HCT116 (cell line): ENCODE measurements around the gene TTLL5. TPM values are rescaled to one million over a fixed set of nuclear protein-coding genes. Genes with fewer than 3 reads are reported as not detected.

Experiments used
- ATAC-seq: fragments of 200-7000 bp; cut with Tn5 transposase; 2 replicates; pipeline ENCODE4 v1.9.1; 2020; ENCODE audit warnings: mild to moderate bottlenecking, moderate library complexity
- BruUV-seq: library from RNA; stranded (reverse); fragments of 400-500 nt; replicated peaks from 2 replicates; lab custom pipeline; 2021; lab: Mats Ljungman, UMichigan
- CTCF ChIA-PET: fragments of 300-600 bp; sonication (Branson Sonifier 250); formaldehyde crosslinking; loops from one replicate; lab custom pipeline; 2021; ENCODE audit warnings: antibody characterized with exemption; lab: Charles Lee
- POLR2A ChIA-PET: fragments of 300-600, 350-600 bp; sonication (Branson Sonifier 250); formaldehyde crosslinking; loops from one replicate; lab custom pipeline; 2021; ENCODE audit warnings: antibody characterized with exemption; lab: Charles Lee
- RAD21 ChIA-PET, 2 experiments: fragments of 300-600 bp; sonication (Branson Sonifier 250); formaldehyde crosslinking; loops; one replicate each; lab custom pipeline; 2023; ENCODE audit warnings: low total read pairs in 2 of 2; ENCODE audit not compliant: uncharacterized antibody in 2 of 2, unreplicated experiment in 2 of 2, low non-redundant PET in 1 of 2; lab: Charles Lee
- DNase-seq: peaks from one replicate; pipeline ENCODE4 v3.0.0-alpha.2; 2010; ENCODE audit warnings: low read depth, low spot score
- H2AFZ ChIP-seq: fragments of 200-600 bp; shearing (Covaris generic), sonication (generic); 2 replicates; pipeline ENCODE4 v1.6.1; 2017; ENCODE audit warnings: low read depth, mixed run types, mixed read lengths, antibody characterized with exemption, low read length; ENCODE audit not compliant: poor library complexity, severe bottlenecking
- H3K27ac ChIP-seq: 2 replicates; pipeline ENCODE4 v1.5.1; 2012; ENCODE audit warnings: low read depth, low read length
- H3K27me3 ChIP-seq: fragments of 200-600 bp; sonication (generic); 2 replicates; pipeline ENCODE4 v1.6.1; 2016; ENCODE audit warnings: mixed run types, low read length, mixed read lengths; ENCODE audit not compliant: insufficient read depth
- H3K36me3 ChIP-seq, 2 experiments: fragments of 200-500 bp in 1 of 2; fragments of 200-600 bp in 1 of 2; sonication (Bioruptor generic) in 1 of 2; sonication (generic) in 1 of 2; 2 replicates each; pipeline versions ENCODE4 v1.5.1 to v1.6.1; 2014 to 2016; ENCODE audit warnings: low read length in 2 of 2, inconsistent platforms in 1 of 2, mixed read lengths in 1 of 2, mixed run types in 1 of 2; ENCODE audit not compliant: insufficient read depth in 2 of 2, control insufficient read depth in 1 of 2
- H3K4me1 ChIP-seq, 2 experiments: fragments of 200-600 bp in 1 of 2; sonication (generic) in 1 of 2; 2 replicates each; pipeline versions ENCODE4 v1.5.1 to v1.6.1; 2012 to 2017; ENCODE audit warnings: low read length in 2 of 2, inconsistent platforms in 1 of 2, mild to moderate bottlenecking in 1 of 2, mixed read lengths in 1 of 2, mixed run types in 1 of 2, moderate library complexity in 1 of 2; ENCODE audit not compliant: insufficient read depth in 2 of 2, control insufficient read depth in 1 of 2
- H3K4me2 ChIP-seq: fragments of 200-600 bp; sonication (generic); 2 replicates; pipeline ENCODE4 v1.6.1; 2017; ENCODE audit warnings: mixed run types, low read length, mixed read lengths
- H3K4me3 ChIP-seq, 2 experiments: fragments of 200-600 bp in 1 of 2; sonication (generic) in 1 of 2; replicated peaks in 1 of 2; 2 replicates each; pipeline ENCODE4 v1.5.1; 2011 to 2016; ENCODE audit warnings: low read length in 2 of 2, control low read depth in 1 of 2, low read depth in 1 of 2, mild to moderate bottlenecking in 1 of 2, mixed read lengths in 1 of 2, mixed run types in 1 of 2
- H3K79me2 ChIP-seq: fragments of 200-600 bp; sonication (generic); 2 replicates; pipeline ENCODE4 v1.6.1; 2017; ENCODE audit warnings: mild to moderate bottlenecking, mixed run types, low read length, moderate library complexity, mixed read lengths; ENCODE audit not compliant: insufficient read depth
- H3K9ac ChIP-seq: fragments of 200-600 bp; sonication (generic); 2 replicates; pipeline ENCODE4 v1.6.1; 2016; ENCODE audit warnings: low read length, mixed read lengths
- H3K9me2 ChIP-seq: fragments of 200-600 bp; sonication (generic), shearing (Covaris generic); 2 replicates; pipeline ENCODE4 v1.6.1; 2017; ENCODE audit warnings: mixed run types, mild to moderate bottlenecking, moderate library complexity; ENCODE audit not compliant: insufficient read depth
- H3K9me3 ChIP-seq, 2 experiments: fragments of 200-500 bp in 1 of 2; fragments of 200-600 bp in 1 of 2; sonication (Bioruptor generic) in 1 of 2; sonication (generic) in 1 of 2; 2 replicates each; pipeline ENCODE4 v1.6.1; 2014 to 2017; ENCODE audit warnings: low read length in 2 of 2, mixed read lengths in 2 of 2, inconsistent platforms in 1 of 2, low read depth in 1 of 2, mild to moderate bottlenecking in 1 of 2, mixed run types in 1 of 2, moderate library complexity in 1 of 2; ENCODE audit not compliant: control insufficient read depth in 1 of 2, insufficient read depth in 1 of 2
- H4K20me1 ChIP-seq: fragments of 200-600 bp; sonication (generic), shearing (Covaris generic); 2 replicates; pipeline ENCODE4 v1.6.1; 2017; ENCODE audit warnings: mixed run types, mild to moderate bottlenecking, moderate library complexity; ENCODE audit not compliant: insufficient read depth
- CBX3 ChIP-seq: IDR thresholded peaks from 2 replicates; pipeline ENCODE4 v1.6.1; 2012; ENCODE audit warnings: low read depth
- CEBPB ChIP-seq: IDR thresholded peaks from 2 replicates; pipeline ENCODE4 v1.6.1; 2012; ENCODE audit warnings: low read depth
- EGR1 ChIP-seq: IDR thresholded peaks from 2 replicates; pipeline ENCODE4 v1.6.1; 2012; ENCODE audit warnings: low read depth
- EZH2 ChIP-seq: fragments of 200-600 bp; sonication (generic); IDR thresholded peaks from 2 replicates; pipeline ENCODE4 v1.6.1; 2017; ENCODE audit warnings: antibody characterized with exemption, mixed run types
- EZH2phosphoT487 ChIP-seq: fragments of 200-600 bp; IDR thresholded peaks from 2 replicates; pipeline ENCODE4 v1.6.1; 2018; ENCODE audit warnings: antibody characterized with exemption, borderline replicate concordance
- JUND ChIP-seq: IDR thresholded peaks from 2 replicates; pipeline ENCODE4 v1.6.1; 2012
- POLR2A ChIP-seq: IDR thresholded peaks from 2 replicates; pipeline ENCODE4 v1.7.0; 2011; ENCODE audit warnings: borderline replicate concordance; ENCODE audit not compliant: insufficient read depth, insufficient read length; ENCODE audit errors: extremely low read depth
- POLR2AphosphoS5 ChIP-seq: IDR thresholded peaks from 2 replicates; pipeline ENCODE4 v1.6.1; 2011; ENCODE audit warnings: mild to moderate bottlenecking, low read depth, low read length, moderate library complexity
- RAD21 ChIP-seq: IDR thresholded peaks from 2 replicates; pipeline ENCODE4 v1.6.1; 2012; ENCODE audit warnings: low read depth, mild to moderate bottlenecking
- SP1 ChIP-seq: IDR thresholded peaks from 2 replicates; pipeline ENCODE4 v1.6.1; 2012; ENCODE audit warnings: low read depth
- SRF ChIP-seq: IDR thresholded peaks from 2 replicates; pipeline ENCODE4 v1.6.1; 2012; ENCODE audit warnings: low read depth
- YY1 ChIP-seq: IDR thresholded peaks from 2 replicates; pipeline ENCODE4 v1.6.1; 2011; ENCODE audit warnings: low read length, low read depth, moderate library complexity, mild to moderate bottlenecking; ENCODE audit not compliant: insufficient replicate concordance; ENCODE audit errors: extremely low read depth
- ZFX ChIP-seq: fragments of 450-650 bp; IDR thresholded peaks from 2 replicates; pipeline ENCODE4 v1.6.1; 2017
- ZNF274 ChIP-seq: fragments of 200-500 bp; sonication (Bioruptor generic); IDR thresholded peaks from 2 replicates; pipeline ENCODE4 v1.6.1; 2014; ENCODE audit warnings: mild to moderate bottlenecking, low read depth, low read length, inconsistent platforms
- intact Hi-C: fragments of 100-400 bp; cut with micrococcal nuclease; formaldehyde crosslinking; loops from 2 replicates; pipeline ENCODE4 v1.10.0; 2022
- total RNA-seq: library from RNA; stranded (reverse); gene quantifications from one replicate; pipeline ENCODE4 v1.2.1, GENCODE V29; 2021; ENCODE audit not compliant: unreplicated experiment
- TF ChIP-seq, protein P1 (sequence below): IDR thresholded peaks from 2 replicates; pipeline ENCODE4 v1.6.1; 2012
- TF ChIP-seq, protein P2 (sequence below), 3 experiments: fragments of 200-600 bp in 1 of 3; sonication (generic) in 1 of 3; IDR thresholded peaks in 2 of 3; conservative IDR thresholded peaks in 1 of 3; 2 replicates each; pipeline ENCODE4 v1.5.1; 2012 to 2017; ENCODE audit warnings: low read depth in 2 of 3, low read length in 2 of 3, antibody characterized with exemption in 1 of 3, borderline replicate concordance in 1 of 3, control low read depth in 1 of 3, mild to moderate bottlenecking in 1 of 3, mixed read lengths in 1 of 3, mixed run types in 1 of 3, moderate library complexity in 1 of 3; ENCODE audit not compliant: insufficient read depth in 1 of 3
- TF ChIP-seq, protein P3 (sequence below): IDR thresholded peaks from 2 replicates; pipeline ENCODE4 v1.6.1; 2012
- TF ChIP-seq, protein P4 (sequence below): IDR thresholded peaks from 2 replicates; pipeline ENCODE4 v1.6.1; 2012; ENCODE audit warnings: low read depth
- TF ChIP-seq, protein P5 (sequence below): IDR thresholded peaks from 2 replicates; pipeline ENCODE4 v1.6.1; 2011; ENCODE audit warnings: mild to moderate bottlenecking, low read length, moderate library complexity; ENCODE audit not compliant: insufficient replicate concordance; ENCODE audit errors: extremely low read depth

The TTLL5 gene
- total RNA-seq, 1 experiment from 2014 or later: 26.2 TPM

DNA sequence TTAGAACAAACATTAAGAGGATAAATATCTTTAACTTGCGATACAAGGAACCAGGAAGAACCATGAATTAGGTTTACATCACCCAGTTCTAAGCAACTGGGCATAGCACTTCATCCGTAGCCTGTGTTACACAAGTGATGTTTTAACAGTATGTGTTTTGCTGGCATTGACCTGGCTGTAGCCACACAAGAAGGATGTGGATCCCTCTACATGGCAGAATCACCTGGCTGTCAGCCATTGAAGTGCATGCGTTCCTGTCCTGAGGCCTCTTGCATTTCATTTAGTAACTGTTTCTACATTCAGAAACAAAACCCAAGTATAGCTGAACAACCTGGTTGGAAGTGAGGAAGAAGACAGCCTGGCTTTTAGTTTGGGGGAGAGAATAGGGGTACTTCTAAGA is 248.6 kb downstream of the TTLL5 start:
- H3K27ac ChIP-seq: no peak overlapping the region
- POLR2A ChIA-PET: no interaction called here
- no peak overlapping the region for H2AFZ ChIP-seq
- H3K36me3 ChIP-seq: no peaks in the 10 kb centered on the region; a peak in 1 of 4 replicates
- no peaks in the 10 kb centered on the region for H3K79me2 ChIP-seq
- H3K9me2 ChIP-seq: no peaks in the 10 kb centered on the region
- no peaks in the 10 kb centered on the region for H3K27me3 ChIP-seq
- ATAC-seq (no peak), DNase-seq (no peak)
- no peaks in the 10 kb centered on the region for H3K9me3 ChIP-seq
- H3K9ac ChIP-seq: no peak overlapping the region
- CTCF ChIA-PET: no interaction called here
- intact Hi-C loops: loop anchor here (10.0 kb wide), 2 partner anchors 205 to 735 kb away; no protein-coding TSS in a partner anchor
- H3K4me2 ChIP-seq: no peak overlapping the region
- RAD21 ChIA-PET: no interaction called here
- H4K20me1 ChIP-seq: no peaks in the 10 kb centered on the region
- no TSS peak for BruUV-seq
- no peak for TF ChIP-seq CBX3
- TF ChIP-seq, protein P1, sequence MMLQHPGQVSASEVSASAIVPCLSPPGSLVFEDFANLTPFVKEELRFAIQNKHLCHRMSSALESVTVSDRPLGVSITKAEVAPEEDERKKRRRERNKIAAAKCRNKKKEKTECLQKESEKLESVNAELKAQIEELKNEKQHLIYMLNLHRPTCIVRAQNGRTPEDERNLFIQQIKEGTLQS: no peak
- TF ChIP-seq EGR1: no peak
- TF ChIP-seq, protein P2, sequence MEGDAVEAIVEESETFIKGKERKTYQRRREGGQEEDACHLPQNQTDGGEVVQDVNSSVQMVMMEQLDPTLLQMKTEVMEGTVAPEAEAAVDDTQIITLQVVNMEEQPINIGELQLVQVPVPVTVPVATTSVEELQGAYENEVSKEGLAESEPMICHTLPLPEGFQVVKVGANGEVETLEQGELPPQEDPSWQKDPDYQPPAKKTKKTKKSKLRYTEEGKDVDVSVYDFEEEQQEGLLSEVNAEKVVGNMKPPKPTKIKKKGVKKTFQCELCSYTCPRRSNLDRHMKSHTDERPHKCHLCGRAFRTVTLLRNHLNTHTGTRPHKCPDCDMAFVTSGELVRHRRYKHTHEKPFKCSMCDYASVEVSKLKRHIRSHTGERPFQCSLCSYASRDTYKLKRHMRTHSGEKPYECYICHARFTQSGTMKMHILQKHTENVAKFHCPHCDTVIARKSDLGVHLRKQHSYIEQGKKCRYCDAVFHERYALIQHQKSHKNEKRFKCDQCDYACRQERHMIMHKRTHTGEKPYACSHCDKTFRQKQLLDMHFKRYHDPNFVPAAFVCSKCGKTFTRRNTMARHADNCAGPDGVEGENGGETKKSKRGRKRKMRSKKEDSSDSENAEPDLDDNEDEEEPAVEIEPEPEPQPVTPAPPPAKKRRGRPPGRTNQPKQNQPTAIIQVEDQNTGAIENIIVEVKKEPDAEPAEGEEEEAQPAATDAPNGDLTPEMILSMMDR (IDR thresholded peaks at IDR 0.05 in 2 of 3, conservative IDR thresholded peaks at IDR 0.05 in 1 of 3; ENCODE audit: borderline replicate concordance in 1 of 3, insufficient read depth in 1 of 3, low read depth in 2 of 3, low read length in 2 of 3): no peak
- TF ChIP-seq ZFX: no peak
- TF ChIP-seq, protein P3, sequence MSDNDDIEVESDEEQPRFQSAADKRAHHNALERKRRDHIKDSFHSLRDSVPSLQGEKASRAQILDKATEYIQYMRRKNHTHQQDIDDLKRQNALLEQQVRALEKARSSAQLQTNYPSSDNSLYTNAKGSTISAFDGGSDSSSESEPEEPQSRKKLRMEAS: no peak
- no peak for TF ChIP-seq EZH2
- no peak for TF ChIP-seq JUND
- TF ChIP-seq ZNF274: no peak
- TF ChIP-seq POLR2A: no peak
- no peak for TF ChIP-seq POLR2AphosphoS5
- no peak for TF ChIP-seq EZH2phosphoT487
- TF ChIP-seq, protein P4, sequence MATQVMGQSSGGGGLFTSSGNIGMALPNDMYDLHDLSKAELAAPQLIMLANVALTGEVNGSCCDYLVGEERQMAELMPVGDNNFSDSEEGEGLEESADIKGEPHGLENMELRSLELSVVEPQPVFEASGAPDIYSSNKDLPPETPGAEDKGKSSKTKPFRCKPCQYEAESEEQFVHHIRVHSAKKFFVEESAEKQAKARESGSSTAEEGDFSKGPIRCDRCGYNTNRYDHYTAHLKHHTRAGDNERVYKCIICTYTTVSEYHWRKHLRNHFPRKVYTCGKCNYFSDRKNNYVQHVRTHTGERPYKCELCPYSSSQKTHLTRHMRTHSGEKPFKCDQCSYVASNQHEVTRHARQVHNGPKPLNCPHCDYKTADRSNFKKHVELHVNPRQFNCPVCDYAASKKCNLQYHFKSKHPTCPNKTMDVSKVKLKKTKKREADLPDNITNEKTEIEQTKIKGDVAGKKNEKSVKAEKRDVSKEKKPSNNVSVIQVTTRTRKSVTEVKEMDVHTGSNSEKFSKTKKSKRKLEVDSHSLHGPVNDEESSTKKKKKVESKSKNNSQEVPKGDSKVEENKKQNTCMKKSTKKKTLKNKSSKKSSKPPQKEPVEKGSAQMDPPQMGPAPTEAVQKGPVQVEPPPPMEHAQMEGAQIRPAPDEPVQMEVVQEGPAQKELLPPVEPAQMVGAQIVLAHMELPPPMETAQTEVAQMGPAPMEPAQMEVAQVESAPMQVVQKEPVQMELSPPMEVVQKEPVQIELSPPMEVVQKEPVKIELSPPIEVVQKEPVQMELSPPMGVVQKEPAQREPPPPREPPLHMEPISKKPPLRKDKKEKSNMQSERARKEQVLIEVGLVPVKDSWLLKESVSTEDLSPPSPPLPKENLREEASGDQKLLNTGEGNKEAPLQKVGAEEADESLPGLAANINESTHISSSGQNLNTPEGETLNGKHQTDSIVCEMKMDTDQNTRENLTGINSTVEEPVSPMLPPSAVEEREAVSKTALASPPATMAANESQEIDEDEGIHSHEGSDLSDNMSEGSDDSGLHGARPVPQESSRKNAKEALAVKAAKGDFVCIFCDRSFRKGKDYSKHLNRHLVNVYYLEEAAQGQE: no peak
- TF ChIP-seq, protein P5, sequence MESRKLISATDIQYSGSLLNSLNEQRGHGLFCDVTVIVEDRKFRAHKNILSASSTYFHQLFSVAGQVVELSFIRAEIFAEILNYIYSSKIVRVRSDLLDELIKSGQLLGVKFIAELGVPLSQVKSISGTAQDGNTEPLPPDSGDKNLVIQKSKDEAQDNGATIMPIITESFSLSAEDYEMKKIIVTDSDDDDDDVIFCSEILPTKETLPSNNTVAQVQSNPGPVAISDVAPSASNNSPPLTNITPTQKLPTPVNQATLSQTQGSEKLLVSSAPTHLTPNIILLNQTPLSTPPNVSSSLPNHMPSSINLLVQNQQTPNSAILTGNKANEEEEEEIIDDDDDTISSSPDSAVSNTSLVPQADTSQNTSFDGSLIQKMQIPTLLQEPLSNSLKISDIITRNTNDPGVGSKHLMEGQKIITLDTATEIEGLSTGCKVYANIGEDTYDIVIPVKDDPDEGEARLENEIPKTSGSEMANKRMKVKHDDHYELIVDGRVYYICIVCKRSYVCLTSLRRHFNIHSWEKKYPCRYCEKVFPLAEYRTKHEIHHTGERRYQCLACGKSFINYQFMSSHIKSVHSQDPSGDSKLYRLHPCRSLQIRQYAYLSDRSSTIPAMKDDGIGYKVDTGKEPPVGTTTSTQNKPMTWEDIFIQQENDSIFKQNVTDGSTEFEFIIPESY: no peak
- TF ChIP-seq SRF: no peak
- TF ChIP-seq RAD21: no peak
- no peak for TF ChIP-seq YY1
- no peak for TF ChIP-seq SP1
- no peak for TF ChIP-seq CEBPB
- no peak overlapping the region for H3K4me3 ChIP-seq
- H3K4me1 ChIP-seq: 0 out of 4 replicates have a peak, but pooled peaks cover 0 to 6% of the 10 kb centered on the region in 2 experiments
